IMR-90 (cell line): ENCODE data around the gene LILRA2. TPM values are rescaled to one million over a fixed set of nuclear protein-coding genes. Genes with fewer than 3 reads are reported as not detected.

Experiments
- ATAC-seq: fragments of 200-7000 bp; cut with Tn5 transposase; 2 replicates; pipeline ENCODE4 v1.9.1; 2020; ENCODE audit warnings: low read depth, mild to moderate bottlenecking, moderate library complexity
- BruUV-seq: library from RNA; stranded (reverse); fragments of 400-500 nt; replicated peaks from 2 replicates; lab custom pipeline; 2021; lab: Mats Ljungman, UMichigan
- CTCF ChIA-PET: fragments of 300-600 bp; formaldehyde crosslinking; extraction: SDS; loops from one replicate; lab custom pipeline; 2021; ENCODE audit warnings: antibody characterized with exemption; lab: Yijun Ruan, JAX
- POLR2A ChIA-PET: fragments of 300-600 bp; sonication (Branson Sonifier 250); formaldehyde crosslinking; loops from one replicate; lab custom pipeline; 2022; ENCODE audit warnings: antibody characterized with exemption; ENCODE audit not compliant: unreplicated experiment; lab: Charles Lee
- DNase-seq: peaks from one replicate; pipeline ENCODE4 v3.0.0; 2013
- H2AFZ ChIP-seq: replicated peaks from 2 replicates; pipeline ENCODE3; 2013; ENCODE audit warnings: low read length, mild to moderate bottlenecking; ENCODE audit not compliant: poor library complexity
- H2AK5ac ChIP-seq: 2 replicates; pipeline ENCODE4 v1.6.1; 2013; ENCODE audit warnings: low read depth, low read length, inconsistent platforms
- H2AK9ac ChIP-seq: replicated peaks from 2 replicates; pipeline ENCODE3; 2013; ENCODE audit warnings: mild to moderate bottlenecking, low read depth, low read length, moderate library complexity; ENCODE audit not compliant: poor library complexity
- H2BK120ac ChIP-seq: 2 replicates; pipeline ENCODE4 v1.6.1; 2013; ENCODE audit warnings: low read depth, low read length, inconsistent platforms
- H2BK15ac ChIP-seq: 3 replicates; pipeline ENCODE4 v1.6.1; 2013; ENCODE audit warnings: low read depth, low read length, inconsistent platforms
- H2BK20ac ChIP-seq: 2 replicates; pipeline ENCODE4 v1.6.1; 2013; ENCODE audit warnings: low read depth, mild to moderate bottlenecking, inconsistent platforms, low read length, moderate library complexity
- H2BK5ac ChIP-seq: 2 replicates; pipeline ENCODE4 v1.6.1; 2013; ENCODE audit warnings: mild to moderate bottlenecking, low read depth, low read length, inconsistent platforms; ENCODE audit not compliant: poor library complexity, severe bottlenecking
- H3K14ac ChIP-seq: replicated peaks from 2 replicates; pipeline ENCODE4 v1.6.1; 2013; ENCODE audit warnings: low read depth, low read length, inconsistent platforms
- H3K18ac ChIP-seq: 2 replicates; pipeline ENCODE4 v1.6.1; 2013; ENCODE audit warnings: low read depth, low read length, control low read depth
- H3K23ac ChIP-seq: 2 replicates; pipeline ENCODE4 v1.6.1; 2013; ENCODE audit warnings: low read depth, low read length, inconsistent platforms
- H3K27ac ChIP-seq: 2 replicates; pipeline ENCODE4 v1.5.1; 2013; ENCODE audit warnings: mild to moderate bottlenecking, control low read depth, low read length; ENCODE audit not compliant: insufficient read depth
- H3K27me3 ChIP-seq: 2 replicates; pipeline ENCODE4 v1.6.1; 2013; ENCODE audit warnings: low read length; ENCODE audit not compliant: control insufficient read depth, insufficient read depth
- H3K36me3 ChIP-seq: 2 replicates; pipeline ENCODE4 v1.6.1; 2013; ENCODE audit warnings: low read length, mixed read lengths; ENCODE audit not compliant: control insufficient read depth, insufficient read depth
- H3K4ac ChIP-seq: 2 replicates; pipeline ENCODE4 v1.6.1; 2013; ENCODE audit warnings: low read depth, low read length, inconsistent platforms
- H3K4me1 ChIP-seq: 2 replicates; pipeline ENCODE4 v1.6.1; 2013; ENCODE audit warnings: low read length, mixed read lengths; ENCODE audit not compliant: control insufficient read depth, insufficient read depth
- H3K4me2 ChIP-seq: 2 replicates; pipeline ENCODE4 v1.6.1; 2013; ENCODE audit warnings: low read depth, mild to moderate bottlenecking, control low read depth, low read length, moderate library complexity
- H3K4me3 ChIP-seq: 2 replicates; pipeline ENCODE4 v1.5.1; 2013; ENCODE audit warnings: low read depth, mild to moderate bottlenecking, control low read depth, low read length, moderate library complexity; ENCODE audit not compliant: insufficient read depth
- H3K56ac ChIP-seq: 2 replicates; pipeline ENCODE4 v1.6.1; 2013; ENCODE audit warnings: low read length, inconsistent platforms; ENCODE audit not compliant: insufficient read depth; ENCODE audit errors: extremely low read depth
- H3K79me1 ChIP-seq, 2 experiments: 2 replicates each; pipeline ENCODE4 v1.6.1; 2013; ENCODE audit warnings: low read length in 2 of 2, inconsistent platforms in 1 of 2, low read depth in 1 of 2
- H3K9ac ChIP-seq: 2 replicates; pipeline ENCODE4 v1.6.1; 2013; ENCODE audit warnings: low read depth, low read length, control low read depth
- H3K9me1 ChIP-seq: 2 replicates; pipeline ENCODE4 v1.6.1; 2013; ENCODE audit warnings: low read length, inconsistent platforms; ENCODE audit not compliant: insufficient read depth
- H3K9me3 ChIP-seq: 2 replicates; pipeline ENCODE4 v1.6.1; 2013; ENCODE audit warnings: low read length; ENCODE audit not compliant: control insufficient read depth, insufficient read depth
- H4K20me1 ChIP-seq: 2 replicates; pipeline ENCODE4 v1.6.1; 2013; ENCODE audit warnings: low read length, inconsistent platforms; ENCODE audit not compliant: insufficient read depth
- H4K5ac ChIP-seq: 2 replicates; pipeline ENCODE4 v1.6.1; 2013; ENCODE audit warnings: mild to moderate bottlenecking, low read depth, low read length, control low read depth
- H4K8ac ChIP-seq, 2 experiments: 2 replicates each; pipeline ENCODE4 v1.6.1; 2013; ENCODE audit warnings: low read depth in 2 of 2, low read length in 2 of 2, control low read depth in 1 of 2, inconsistent platforms in 1 of 2
- H4K91ac ChIP-seq: 2 replicates; pipeline ENCODE4 v1.6.1; 2013; ENCODE audit warnings: low read depth, low read length, inconsistent platforms; ENCODE audit not compliant: insufficient read depth
- BHLHE40 ChIP-seq: fragments of 150-350 bp; IDR thresholded peaks from 2 replicates; pipeline ENCODE4 v1.6.1; 2016; ENCODE audit warnings: mild to moderate bottlenecking, low read depth, low read length
- CEBPB ChIP-seq: IDR thresholded peaks from 2 replicates; pipeline ENCODE4 v1.6.1; 2012; ENCODE audit warnings: low read depth, low read length, improper control_type of control experiment
- FOS ChIP-seq: fragments of 150-350 bp; IDR thresholded peaks from 2 replicates; pipeline ENCODE4 v1.6.1; 2016; ENCODE audit warnings: low read depth, low read length
- MAFK ChIP-seq: IDR thresholded peaks from 2 replicates; pipeline ENCODE4 v1.6.1; 2012; ENCODE audit warnings: low read depth, low read length, improper control_type of control experiment
- NFE2L2 ChIP-seq: fragments of 150-350 bp; IDR thresholded peaks from 2 replicates; pipeline ENCODE4 v1.6.1; 2016; ENCODE audit warnings: low read depth, mild to moderate bottlenecking, low read length
- POLR2A ChIP-seq: IDR thresholded peaks from 2 replicates; pipeline ENCODE4 v1.6.1; 2012; ENCODE audit warnings: mild to moderate bottlenecking, low read depth, low read length
- RAD21 ChIP-seq: IDR thresholded peaks from 2 replicates; pipeline ENCODE4 v1.6.1; 2012; ENCODE audit warnings: low read length, improper control_type of control experiment
- RCOR1 ChIP-seq: IDR thresholded peaks from 2 replicates; pipeline ENCODE4 v1.6.1; 2012; ENCODE audit warnings: mild to moderate bottlenecking, low read length, improper control_type of control experiment; ENCODE audit not compliant: insufficient replicate concordance
- RFX5 ChIP-seq: IDR thresholded peaks from 2 replicates; pipeline ENCODE4 v1.8.0; 2012; ENCODE audit warnings: low read depth, mild to moderate bottlenecking, low read length, moderate library complexity
- WGBS, 2 experiments: methylation state at CpG; one replicate each; pipeline versions ENCODE4 v1.1.5 to v1.1.7; 2013; ENCODE audit warnings: missing lambda C conversion rate in 2 of 2; ENCODE audit not compliant: insufficient read length in 1 of 2; ENCODE audit errors: extremely low coverage in 2 of 2; 5-methylcytosine and 5-hydroxymethylcytosine counted together
- dilution Hi-C: fragments of 300-500 bp; cut with HindIII; formaldehyde crosslinking; loops from one replicate; pipeline ENCODE4 v1.14.3; 2018; ENCODE audit warnings: low sequenced_read_pairs; ENCODE audit not compliant: unreplicated experiment
- in situ Hi-C: fragments of 300-500 bp; cut with MboI; formaldehyde crosslinking; loops from 3 replicates; pipeline ENCODE4 v1.14.3; 2019; ENCODE audit warnings: low sequenced_read_pairs, inconsistent platforms, mixed read lengths
- intact Hi-C: fragments of 100-400 bp; cut with micrococcal nuclease; formaldehyde crosslinking; loops from 2 replicates; pipeline ENCODE4 v1.10.0; 2022
- polyA plus RNA-seq, 3 experiments: library from polyadenylated mRNA; depleted of rRNA; stranded (reverse); fragments of >200 nt; gene quantifications; 2 replicates each; pipeline ENCODE4 v1.2.3, GENCODE V29; 2012; ENCODE audit warnings: low replicate concordance in 1 of 3
- total RNA-seq: library from RNA; depleted of rRNA; stranded (reverse); fragments of >200 nt; gene quantifications from 2 replicates; pipeline ENCODE4 v1.2.3, GENCODE V29; 2012
- TF ChIP-seq, protein P1 (sequence below): fragments of 150-350 bp; IDR thresholded peaks from 2 replicates; pipeline ENCODE4 v1.6.1; 2017; ENCODE audit warnings: mild to moderate bottlenecking, antibody characterized with exemption, low read length, low read depth
- TF ChIP-seq, protein P2 (sequence below): fragments of 150-350 bp; IDR thresholded peaks from 2 replicates; pipeline ENCODE4 v1.6.1; 2016; ENCODE audit warnings: low read depth, mild to moderate bottlenecking, low read length, moderate library complexity, borderline replicate concordance

Gene LILRA2
- total and polyA plus RNA-seq, 2 of the 4 experiments (the other 2 are of a cell fraction): not detected

DNA sequence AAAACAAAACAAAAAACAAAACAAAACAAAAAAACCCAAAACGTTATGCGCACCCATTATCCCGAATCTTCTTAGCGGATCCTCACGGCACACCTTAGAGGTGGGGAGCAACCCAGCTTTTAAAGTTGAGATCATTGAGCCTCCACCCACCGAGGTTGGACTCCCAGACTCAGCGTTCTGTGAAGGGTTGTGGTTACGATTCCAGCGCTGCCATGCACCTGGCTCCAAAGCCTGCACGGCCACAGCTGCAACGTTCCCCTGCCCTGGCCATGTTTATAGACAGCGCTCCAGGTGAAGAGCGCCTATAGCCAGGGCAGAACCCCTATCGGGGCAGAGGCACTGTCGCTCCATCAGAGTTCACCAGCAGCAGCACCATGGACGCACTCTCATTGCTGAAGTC, 18.7 kb upstream of the LILRA2 start:
- no peak overlapping the region for H4K8ac ChIP-seq
- H3K18ac ChIP-seq: no peak overlapping the region
- H3K4me1 ChIP-seq: no peaks in the 10 kb centered on the region
- H3K14ac ChIP-seq: no peak overlapping the region
- no peak overlapping the region for H3K9ac ChIP-seq
- no peak overlapping the region for H2AK5ac ChIP-seq
- H2BK5ac ChIP-seq: no peak overlapping the region
- H3K4me3 ChIP-seq: no peak overlapping the region
- peaks cover 30% of the 10 kb centered on the region for H3K9me3 ChIP-seq
- H2BK20ac ChIP-seq: no peak overlapping the region
- no peak for TF ChIP-seq POLR2A
- no peak for TF ChIP-seq MAFK
- TF ChIP-seq, protein P1, sequence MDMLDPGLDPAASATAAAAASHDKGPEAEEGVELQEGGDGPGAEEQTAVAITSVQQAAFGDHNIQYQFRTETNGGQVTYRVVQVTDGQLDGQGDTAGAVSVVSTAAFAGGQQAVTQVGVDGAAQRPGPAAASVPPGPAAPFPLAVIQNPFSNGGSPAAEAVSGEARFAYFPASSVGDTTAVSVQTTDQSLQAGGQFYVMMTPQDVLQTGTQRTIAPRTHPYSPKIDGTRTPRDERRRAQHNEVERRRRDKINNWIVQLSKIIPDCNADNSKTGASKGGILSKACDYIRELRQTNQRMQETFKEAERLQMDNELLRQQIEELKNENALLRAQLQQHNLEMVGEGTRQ: no peak
- TF ChIP-seq RCOR1: no peak
- no peak for TF ChIP-seq NFE2L2
- no peak for TF ChIP-seq CEBPB
- TF ChIP-seq RFX5: no peak
- no peak for TF ChIP-seq FOS
- no peak for TF ChIP-seq BHLHE40
- TF ChIP-seq, protein P2, sequence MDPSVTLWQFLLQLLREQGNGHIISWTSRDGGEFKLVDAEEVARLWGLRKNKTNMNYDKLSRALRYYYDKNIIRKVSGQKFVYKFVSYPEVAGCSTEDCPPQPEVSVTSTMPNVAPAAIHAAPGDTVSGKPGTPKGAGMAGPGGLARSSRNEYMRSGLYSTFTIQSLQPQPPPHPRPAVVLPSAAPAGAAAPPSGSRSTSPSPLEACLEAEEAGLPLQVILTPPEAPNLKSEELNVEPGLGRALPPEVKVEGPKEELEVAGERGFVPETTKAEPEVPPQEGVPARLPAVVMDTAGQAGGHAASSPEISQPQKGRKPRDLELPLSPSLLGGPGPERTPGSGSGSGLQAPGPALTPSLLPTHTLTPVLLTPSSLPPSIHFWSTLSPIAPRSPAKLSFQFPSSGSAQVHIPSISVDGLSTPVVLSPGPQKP: no peak
- no peak for TF ChIP-seq RAD21
- in situ Hi-C loops (no loop called here), intact Hi-C loops (no loop called here), dilution Hi-C loops (no loop called here)
- no peak for DNase-seq
- CTCF ChIA-PET: no interaction called here
- no peak overlapping the region for H4K91ac ChIP-seq
- H4K20me1 ChIP-seq: no peaks in the 10 kb centered on the region
- no peak overlapping the region for H3K27ac ChIP-seq
- H4K5ac ChIP-seq: no peak overlapping the region
- no peak overlapping the region for H3K4me2 ChIP-seq
- ATAC-seq: no peak
- BruUV-seq: no TSS peak
- no peak overlapping the region for H3K4ac ChIP-seq
- no peaks in the 10 kb centered on the region for H3K36me3 ChIP-seq
- POLR2A ChIA-PET: no interaction called here
- no peaks in the 10 kb centered on the region for H3K27me3 ChIP-seq
- H3K56ac ChIP-seq: no peak overlapping the region
- no peak overlapping the region for H3K23ac ChIP-seq
- WGBS, 2 experiments: 76% methylated on average over 4 of the region's 16 CpGs; no CpG with 5 or more reads in 1 of the 2 experiments
- H3K79me1 ChIP-seq: no peaks in the 10 kb centered on the region
- H2BK15ac ChIP-seq: no peak overlapping the region
- H2AFZ ChIP-seq: no peak overlapping the region
- no peaks in the 10 kb centered on the region for H3K9me1 ChIP-seq
- no peak overlapping the region for H2AK9ac ChIP-seq
- H2BK120ac ChIP-seq: no peak overlapping the region
